ENCODE data around the gene INPP5A. TPM values are rescaled to one million over a fixed set of nuclear protein-coding genes. Genes with fewer than 3 reads are reported as not detected.

INPP5A gene
- total RNA-seq, 1 donor from 2014 or later: 105 TPM

DNA sequence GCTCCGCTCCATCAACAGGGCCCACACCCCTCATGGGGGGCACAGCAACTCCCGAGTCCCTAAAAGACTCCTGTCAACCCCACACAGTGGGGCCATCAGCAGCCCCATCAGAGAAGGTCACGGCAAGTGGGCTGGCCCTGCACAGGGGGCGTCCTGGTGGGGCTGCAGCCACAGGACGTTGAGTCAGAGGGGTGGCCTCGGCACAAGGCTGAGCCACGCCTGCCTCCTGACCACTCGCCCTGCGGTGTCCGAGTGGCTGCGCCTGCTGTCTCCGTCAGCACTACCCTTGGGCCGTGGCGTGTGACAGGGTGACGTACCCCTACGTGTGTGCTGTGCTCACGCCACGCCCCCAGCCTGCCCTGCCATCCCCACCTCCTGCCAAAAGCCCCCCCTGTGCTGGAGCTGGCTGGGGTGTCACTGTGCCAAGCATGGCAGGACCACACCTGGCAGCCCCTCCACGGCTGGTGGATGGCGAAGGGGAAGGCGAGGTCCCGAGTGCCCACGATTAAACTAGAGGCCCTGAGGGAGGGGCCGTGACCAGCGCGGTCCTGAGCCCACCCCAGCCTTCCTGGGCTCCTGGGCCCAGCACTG is 274.4 kb downstream of the INPP5A start:
- Histone ChIP-seq H3K9me3 (replicated peaks) (no peaks in the 10 kb centered on the region), H3K36me3 (no peaks in the 10 kb centered on the region), H3K27me3 (ENCODE audit: low read depth) (peaks cover 95% of the 10 kb centered on the region), H3K4me1 (no peaks in the 10 kb centered on the region), H3K4me3 (no peak overlapping the region), H3K27ac (replicated peaks) (no peak overlapping the region)
- peak; percentile 7 for DNase-seq
- TF ChIP-seq, protein P1, sequence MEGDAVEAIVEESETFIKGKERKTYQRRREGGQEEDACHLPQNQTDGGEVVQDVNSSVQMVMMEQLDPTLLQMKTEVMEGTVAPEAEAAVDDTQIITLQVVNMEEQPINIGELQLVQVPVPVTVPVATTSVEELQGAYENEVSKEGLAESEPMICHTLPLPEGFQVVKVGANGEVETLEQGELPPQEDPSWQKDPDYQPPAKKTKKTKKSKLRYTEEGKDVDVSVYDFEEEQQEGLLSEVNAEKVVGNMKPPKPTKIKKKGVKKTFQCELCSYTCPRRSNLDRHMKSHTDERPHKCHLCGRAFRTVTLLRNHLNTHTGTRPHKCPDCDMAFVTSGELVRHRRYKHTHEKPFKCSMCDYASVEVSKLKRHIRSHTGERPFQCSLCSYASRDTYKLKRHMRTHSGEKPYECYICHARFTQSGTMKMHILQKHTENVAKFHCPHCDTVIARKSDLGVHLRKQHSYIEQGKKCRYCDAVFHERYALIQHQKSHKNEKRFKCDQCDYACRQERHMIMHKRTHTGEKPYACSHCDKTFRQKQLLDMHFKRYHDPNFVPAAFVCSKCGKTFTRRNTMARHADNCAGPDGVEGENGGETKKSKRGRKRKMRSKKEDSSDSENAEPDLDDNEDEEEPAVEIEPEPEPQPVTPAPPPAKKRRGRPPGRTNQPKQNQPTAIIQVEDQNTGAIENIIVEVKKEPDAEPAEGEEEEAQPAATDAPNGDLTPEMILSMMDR (IDR thresholded peaks at IDR 0.05; ENCODE audit: borderline replicate concordance): no peak
- intact Hi-C loops (cut with micrococcal nuclease): no loop called here

DNA sequence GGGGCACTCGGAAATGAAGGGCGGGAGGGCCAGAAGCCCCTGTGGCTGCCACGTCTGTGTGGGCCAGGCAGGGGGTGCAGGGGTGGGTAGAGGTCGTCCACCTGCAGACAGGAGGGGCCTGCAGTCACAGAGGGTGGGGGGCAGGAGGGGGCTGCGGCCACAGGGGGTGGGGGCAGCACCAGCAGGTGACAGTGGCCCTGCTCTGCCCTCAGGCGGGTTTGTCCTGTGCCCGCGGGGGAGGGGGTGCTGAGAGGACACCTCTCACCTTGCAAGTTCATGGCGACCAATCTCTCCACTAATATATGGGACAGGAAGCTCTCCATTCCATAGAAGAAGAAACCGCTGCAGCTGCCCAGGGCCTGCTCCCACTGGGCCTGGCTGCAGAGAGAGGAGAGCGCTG is 274.9 kb downstream of the INPP5A start:
- Histone ChIP-seq H3K4me1 (no peaks in the 10 kb centered on the region), H3K27me3 (ENCODE audit: low read depth) (peaks cover 95% of the 10 kb centered on the region), H3K36me3 (no peaks in the 10 kb centered on the region), H3K27ac (replicated peaks) (no peak overlapping the region), H3K4me3 (no peak overlapping the region), H3K9me3 (replicated peaks) (no peaks in the 10 kb centered on the region)
- TF ChIP-seq, protein P1 (IDR thresholded peaks at IDR 0.05; ENCODE audit: borderline replicate concordance): no peak
- DNase-seq: no peak
- intact Hi-C loops (cut with micrococcal nuclease): no loop called here

DNA sequence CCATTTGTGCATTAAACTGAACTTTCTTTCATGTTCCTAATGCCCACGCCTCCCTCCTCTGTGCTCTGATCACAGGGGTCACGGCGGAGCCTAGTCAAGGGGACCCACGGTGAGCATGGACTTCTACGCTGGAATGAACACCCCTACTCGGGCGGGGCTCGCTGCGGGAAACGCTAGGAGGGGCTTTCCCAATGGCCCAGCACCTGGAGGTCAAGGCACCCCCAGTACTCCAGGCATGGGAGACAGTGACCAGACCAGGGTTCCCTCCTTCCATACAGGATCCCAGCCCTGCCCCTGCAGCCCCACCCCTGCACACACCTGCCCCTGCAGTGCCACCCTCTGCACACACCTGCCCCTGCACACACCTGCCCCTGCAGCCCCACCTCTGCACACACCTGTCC is 275.4 kb downstream of the INPP5A start:
- Histone ChIP-seq H3K27ac (replicated peaks) (no peak overlapping the region), H3K27me3 (ENCODE audit: low read depth) (peaks cover 95% of the 10 kb centered on the region), H3K4me1 (no peaks in the 10 kb centered on the region), H3K4me3 (no peak overlapping the region), H3K36me3 (no peaks in the 10 kb centered on the region), H3K9me3 (replicated peaks) (no peaks in the 10 kb centered on the region)
- TF ChIP-seq, protein P1 (IDR thresholded peaks at IDR 0.05; ENCODE audit: borderline replicate concordance): no peak
- intact Hi-C loops (cut with micrococcal nuclease): no loop called here
- DNase-seq: no peak

DNA sequence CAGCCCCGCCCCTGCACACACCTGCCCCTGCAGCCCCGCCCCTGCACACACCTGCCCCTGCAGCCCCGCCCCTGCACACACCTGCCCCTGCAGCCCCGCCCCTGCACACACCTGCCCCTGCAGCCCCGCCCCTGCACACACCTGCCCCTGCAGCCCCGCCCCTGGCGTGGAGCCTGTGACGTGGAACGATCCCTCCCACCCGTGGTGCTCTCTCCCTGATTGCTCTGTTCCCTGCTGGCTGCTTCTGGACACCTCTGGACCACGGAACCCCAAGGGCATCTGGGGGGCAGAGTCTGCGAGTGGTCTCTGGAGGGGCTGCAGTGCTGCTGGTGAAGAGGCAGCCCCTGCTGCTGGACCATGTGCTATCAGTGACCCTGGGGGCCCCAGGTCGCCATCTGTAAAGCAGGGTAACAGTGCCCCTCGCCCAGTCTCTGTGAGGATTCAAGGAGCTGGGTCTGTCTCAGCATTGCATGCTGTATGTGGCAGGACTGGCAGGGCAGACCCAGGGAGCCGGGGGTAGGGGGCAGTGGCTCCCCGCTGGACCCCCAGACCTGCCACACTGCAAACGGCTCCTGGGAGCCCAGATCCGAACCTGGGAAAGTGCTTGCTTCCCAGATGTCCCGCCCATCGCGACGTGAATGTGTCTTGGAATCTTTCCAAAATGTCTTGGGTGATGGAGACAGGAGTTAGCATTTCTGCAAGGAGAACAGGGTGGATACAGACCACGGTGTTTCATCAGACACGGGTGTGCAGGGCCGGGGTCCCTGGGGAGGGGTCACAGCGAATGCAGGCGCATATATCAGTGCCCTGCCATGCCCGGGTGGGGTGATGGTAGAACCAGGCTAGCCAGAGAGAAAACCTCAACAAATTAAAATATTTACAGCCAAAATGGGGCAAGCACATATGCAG is 276.2 kb downstream of the INPP5A start:
- intact Hi-C loops (cut with micrococcal nuclease): no loop called here
- Histone ChIP-seq H3K36me3 (no peaks in the 10 kb centered on the region), H3K27me3 (ENCODE audit: low read depth) (peaks cover 94% of the 10 kb centered on the region), H3K4me1 (no peaks in the 10 kb centered on the region), H3K27ac (replicated peaks) (no peak overlapping the region), H3K4me3 (no peak overlapping the region), H3K9me3 (replicated peaks) (no peaks in the 10 kb centered on the region)
- TF ChIP-seq, protein P1 (IDR thresholded peaks at IDR 0.05; ENCODE audit: borderline replicate concordance): no peak
- DNase-seq: no peak

GRCh38 chr10:132814469-132814856 is 276.9 kb downstream of the INPP5A start:
- intact Hi-C loops (cut with micrococcal nuclease): no loop called here
- peaks cover 6% of the 10 kb centered on the region for H3K9me3 ChIP-seq (replicated peaks)
- no peak overlapping the region for H3K27ac ChIP-seq (replicated peaks)
- peak; percentile 7 for DNase-seq
- H3K4me3 ChIP-seq: no peak overlapping the region
- no peaks in the 10 kb centered on the region for H3K36me3 ChIP-seq
- H3K27me3 ChIP-seq (ENCODE audit: low read depth): peaks cover 92% of the 10 kb centered on the region
- no peaks in the 10 kb centered on the region for H3K4me1 ChIP-seq
- TF ChIP-seq, protein P1 (IDR thresholded peaks at IDR 0.05; ENCODE audit: borderline replicate concordance): no peak

Measured in left ventricle myocardium inferior (tissue), 1 donor.